ENCODE results near the gene ATOH1.

The ATOH1 gene, protein sequence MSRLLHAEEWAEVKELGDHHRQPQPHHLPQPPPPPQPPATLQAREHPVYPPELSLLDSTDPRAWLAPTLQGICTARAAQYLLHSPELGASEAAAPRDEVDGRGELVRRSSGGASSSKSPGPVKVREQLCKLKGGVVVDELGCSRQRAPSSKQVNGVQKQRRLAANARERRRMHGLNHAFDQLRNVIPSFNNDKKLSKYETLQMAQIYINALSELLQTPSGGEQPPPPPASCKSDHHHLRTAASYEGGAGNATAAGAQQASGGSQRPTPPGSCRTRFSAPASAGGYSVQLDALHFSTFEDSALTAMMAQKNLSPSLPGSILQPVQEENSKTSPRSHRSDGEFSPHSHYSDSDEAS

DNA sequence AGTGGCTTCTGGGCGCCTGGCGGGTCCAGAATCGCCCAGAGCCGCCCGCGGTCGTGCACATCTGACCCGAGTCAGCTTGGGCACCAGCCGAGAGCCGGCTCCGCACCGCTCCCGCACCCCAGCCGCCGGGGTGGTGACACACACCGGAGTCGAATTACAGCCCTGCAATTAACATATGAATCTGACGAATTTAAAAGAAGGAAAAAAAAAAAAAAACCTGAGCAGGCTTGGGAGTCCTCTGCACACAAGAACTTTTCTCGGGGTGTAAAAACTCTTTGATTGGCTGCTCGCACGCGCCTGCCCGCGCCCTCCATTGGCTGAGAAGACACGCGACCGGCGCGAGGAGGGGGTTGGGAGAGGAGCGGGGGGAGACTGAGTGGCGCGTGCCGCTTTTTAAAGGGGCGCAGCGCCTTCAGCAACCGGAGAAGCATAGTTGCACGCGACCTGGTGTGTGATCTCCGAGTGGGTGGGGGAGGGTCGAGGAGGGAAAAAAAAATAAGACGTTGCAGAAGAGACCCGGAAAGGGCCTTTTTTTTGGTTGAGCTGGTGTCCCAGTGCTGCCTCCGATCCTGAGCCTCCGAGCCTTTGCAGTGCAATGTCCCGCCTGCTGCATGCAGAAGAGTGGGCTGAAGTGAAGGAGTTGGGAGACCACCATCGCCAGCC, at the start of gene ATOH1:
ATOH1 (plus strand) TSS at position 422 of the 663 bp plus-strand sequence; CDS start at position 596, 174 bp downstream.
- ATAC-seq, result peak; percentile 69
- TF ChIP-seq ISL1 (CRISPR knock-in tag; IDR thresholded peaks at IDR 0.05), result no peak

GRCh38 chr4:93779228-93779627, 49.3 kb upstream of the ATOH1 start:
- no peak for TF ChIP-seq PPARA (CRISPR knock-in tag; IDR thresholded peaks at IDR 0.05; ENCODE audit: borderline replicate concordance)

GRCh38 chr4:93780080-93780479, 48.5 kb upstream of the ATOH1 start:
- TF ChIP-seq, protein P1, sequence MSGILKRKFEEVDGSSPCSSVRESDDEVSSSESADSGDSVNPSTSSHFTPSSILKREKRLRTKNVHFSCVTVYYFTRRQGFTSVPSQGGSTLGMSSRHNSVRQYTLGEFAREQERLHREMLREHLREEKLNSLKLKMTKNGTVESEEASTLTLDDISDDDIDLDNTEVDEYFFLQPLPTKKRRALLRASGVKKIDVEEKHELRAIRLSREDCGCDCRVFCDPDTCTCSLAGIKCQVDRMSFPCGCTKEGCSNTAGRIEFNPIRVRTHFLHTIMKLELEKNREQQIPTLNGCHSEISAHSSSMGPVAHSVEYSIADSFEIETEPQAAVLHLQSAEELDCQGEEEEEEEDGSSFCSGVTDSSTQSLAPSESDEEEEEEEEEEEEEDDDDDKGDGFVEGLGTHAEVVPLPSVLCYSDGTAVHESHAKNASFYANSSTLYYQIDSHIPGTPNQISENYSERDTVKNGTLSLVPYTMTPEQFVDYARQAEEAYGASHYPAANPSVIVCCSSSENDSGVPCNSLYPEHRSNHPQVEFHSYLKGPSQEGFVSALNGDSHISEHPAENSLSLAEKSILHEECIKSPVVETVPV (CRISPR knock-in tag; IDR thresholded peaks at IDR 0.05), result no peak
- TF ChIP-seq RARB (CRISPR knock-in tag; IDR thresholded peaks at IDR 0.05), result no peak
- no peak for TF ChIP-seq BACH2 (CRISPR knock-in tag; IDR thresholded peaks at IDR 0.05; ENCODE audit: borderline replicate concordance)
- no peak for TF ChIP-seq PATZ1 (CRISPR knock-in tag; IDR thresholded peaks at IDR 0.05; ENCODE audit: borderline replicate concordance)
- no peak for TF ChIP-seq TCF4 (CRISPR knock-in tag; IDR thresholded peaks at IDR 0.05; ENCODE audit: borderline replicate concordance)
- no peak for TF ChIP-seq OSR1 (CRISPR knock-in tag; IDR thresholded peaks at IDR 0.05)
- TF ChIP-seq ZNF70 (CRISPR knock-in tag; IDR thresholded peaks at IDR 0.05), result no peak
- no peak for TF ChIP-seq CREB5 (CRISPR knock-in tag; IDR thresholded peaks at IDR 0.05; ENCODE audit: low read depth)

More at GRCh38 chr4:93779228-93779627, 49.3 kb upstream of the ATOH1 start:
- ATAC-seq, result no peak

DNA sequence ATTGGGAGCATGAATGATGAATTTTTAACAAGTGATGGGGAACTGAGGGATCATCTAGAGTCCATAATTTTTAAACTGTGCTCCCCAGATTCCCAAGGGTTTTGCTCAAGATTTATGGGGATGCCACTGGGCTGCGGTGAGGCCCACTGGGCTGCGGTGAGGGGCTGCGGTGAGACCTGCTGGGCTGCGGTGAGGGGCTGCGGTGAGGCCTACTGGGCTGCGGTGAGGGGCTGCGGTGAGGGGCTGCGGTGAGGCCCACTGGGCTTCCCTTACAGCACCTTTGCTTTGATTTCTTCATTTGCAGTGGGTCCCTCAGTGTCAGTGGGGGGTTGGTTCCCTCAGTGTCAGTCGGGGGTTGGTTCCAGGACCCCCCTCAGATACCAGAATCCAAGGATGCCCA, 47.4 kb upstream of the ATOH1 start:
- ATAC-seq, result no peak

More at GRCh38 chr4:93780080-93780479, 48.5 kb upstream of the ATOH1 start:
- ATAC-seq, result no peak

More for the DNA sequence above, 47.4 kb upstream of the ATOH1 start:
- TF ChIP-seq ZNF8 (CRISPR knock-in tag; IDR thresholded peaks at IDR 0.05) (no peak), PPARA (CRISPR knock-in tag; IDR thresholded peaks at IDR 0.05; ENCODE audit: borderline replicate concordance) (no peak), ZFP3 (CRISPR knock-in tag; IDR thresholded peaks at IDR 0.05) (no peak), SNAI2 (CRISPR knock-in tag; IDR thresholded peaks at IDR 0.05) (no peak), GLIS3 (CRISPR knock-in tag; IDR thresholded peaks at IDR 0.05) (no peak), OSR1 (CRISPR knock-in tag; IDR thresholded peaks at IDR 0.05) (no peak), PATZ1 (CRISPR knock-in tag; IDR thresholded peaks at IDR 0.05; ENCODE audit: borderline replicate concordance) (no peak), CREB5 (CRISPR knock-in tag; IDR thresholded peaks at IDR 0.05; ENCODE audit: low read depth) (no peak)

Data from SK-N-SH treated with all-trans-retinoic acid at 6 μM for 48 hours (cell line).